Peyer's patch (tissue), 4 donors: Measurements from ENCODE around the gene FGFR4.

ENCODE experiments used
- POLR2A ChIP-seq, 2 donors: fragments of 450-650 bp; IDR thresholded peaks; one replicate each; pipeline ENCODE4 v1.5.1; 2017; ENCODE audit warnings: antibody characterized with exemption in 2 of 2, mild to moderate bottlenecking in 2 of 2, moderate library complexity in 2 of 2
- TF ChIP-seq, protein P1 (sequence below), 6 experiments: fragments of 450-650 bp in 4 of 6; fragments of 200-600 bp in 2 of 6; sonication (generic) in 1 of 6; IDR thresholded peaks; one replicate each; pipeline ENCODE4 v1.5.1; 2017 to 2019; ENCODE audit warnings: antibody characterized with exemption in 6 of 6, mild to moderate bottlenecking in 3 of 6, moderate library complexity in 1 of 6

GRCh38 chr5:177122566-177122965 is 35.9 kb downstream of the FGFR4 start:
- no peak for TF ChIP-seq POLR2A (IDR thresholded peaks at IDR 0.05)
- TF ChIP-seq, protein P1, sequence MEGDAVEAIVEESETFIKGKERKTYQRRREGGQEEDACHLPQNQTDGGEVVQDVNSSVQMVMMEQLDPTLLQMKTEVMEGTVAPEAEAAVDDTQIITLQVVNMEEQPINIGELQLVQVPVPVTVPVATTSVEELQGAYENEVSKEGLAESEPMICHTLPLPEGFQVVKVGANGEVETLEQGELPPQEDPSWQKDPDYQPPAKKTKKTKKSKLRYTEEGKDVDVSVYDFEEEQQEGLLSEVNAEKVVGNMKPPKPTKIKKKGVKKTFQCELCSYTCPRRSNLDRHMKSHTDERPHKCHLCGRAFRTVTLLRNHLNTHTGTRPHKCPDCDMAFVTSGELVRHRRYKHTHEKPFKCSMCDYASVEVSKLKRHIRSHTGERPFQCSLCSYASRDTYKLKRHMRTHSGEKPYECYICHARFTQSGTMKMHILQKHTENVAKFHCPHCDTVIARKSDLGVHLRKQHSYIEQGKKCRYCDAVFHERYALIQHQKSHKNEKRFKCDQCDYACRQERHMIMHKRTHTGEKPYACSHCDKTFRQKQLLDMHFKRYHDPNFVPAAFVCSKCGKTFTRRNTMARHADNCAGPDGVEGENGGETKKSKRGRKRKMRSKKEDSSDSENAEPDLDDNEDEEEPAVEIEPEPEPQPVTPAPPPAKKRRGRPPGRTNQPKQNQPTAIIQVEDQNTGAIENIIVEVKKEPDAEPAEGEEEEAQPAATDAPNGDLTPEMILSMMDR (IDR thresholded peaks at IDR 0.05), result no peak
